ENCODE measurements around the gene PTPRN2.
"Not testable (repeated sequence)": the region's sequence is repeated elsewhere in the genome, so short reads cannot be mapped to it uniquely, and the experiment has no call there.

Gene PTPRN2

DNA sequence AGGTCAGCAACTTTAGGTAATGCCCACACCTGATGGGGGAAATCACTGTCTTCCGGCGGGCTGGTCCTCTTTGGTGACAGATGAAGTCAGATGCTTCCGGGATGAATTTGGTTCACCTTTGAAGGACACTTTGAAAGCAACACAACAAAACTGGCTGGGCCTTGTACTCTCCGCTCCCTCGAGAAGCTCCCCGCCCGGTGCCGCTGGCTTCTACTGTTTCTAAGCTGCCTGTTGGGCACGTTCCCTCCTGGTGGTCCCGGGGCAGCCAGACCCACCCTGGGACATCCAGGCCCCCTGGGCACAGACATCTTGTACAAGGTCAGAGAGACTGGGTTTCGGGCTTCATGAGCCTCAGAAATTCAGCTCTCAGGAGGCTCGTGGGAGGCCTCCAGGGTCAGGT, 798.5 kb downstream of the PTPRN2 start:
- DNase-seq, result no peak

DNA sequence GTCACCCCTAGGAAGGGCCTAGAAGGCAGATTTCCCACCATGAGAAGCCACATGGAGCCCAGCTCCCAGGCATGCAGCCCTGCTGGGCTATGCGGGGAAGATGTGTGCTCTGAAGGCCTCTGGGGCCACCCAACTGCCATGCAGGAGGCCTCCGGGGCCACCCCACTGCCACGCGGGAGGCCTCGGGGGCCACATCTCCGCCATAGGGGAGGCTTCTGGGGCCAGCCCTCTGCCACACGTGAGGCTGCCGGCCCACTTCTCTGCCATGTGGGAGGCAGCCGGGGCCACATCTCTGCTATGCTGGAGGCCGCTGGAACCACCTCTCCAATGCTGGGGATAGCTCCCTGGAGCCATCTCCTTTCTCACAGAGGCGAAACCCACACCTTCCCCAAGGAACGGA, 799.0 kb downstream of the PTPRN2 start:
- DNase-seq, result no peak

DNA sequence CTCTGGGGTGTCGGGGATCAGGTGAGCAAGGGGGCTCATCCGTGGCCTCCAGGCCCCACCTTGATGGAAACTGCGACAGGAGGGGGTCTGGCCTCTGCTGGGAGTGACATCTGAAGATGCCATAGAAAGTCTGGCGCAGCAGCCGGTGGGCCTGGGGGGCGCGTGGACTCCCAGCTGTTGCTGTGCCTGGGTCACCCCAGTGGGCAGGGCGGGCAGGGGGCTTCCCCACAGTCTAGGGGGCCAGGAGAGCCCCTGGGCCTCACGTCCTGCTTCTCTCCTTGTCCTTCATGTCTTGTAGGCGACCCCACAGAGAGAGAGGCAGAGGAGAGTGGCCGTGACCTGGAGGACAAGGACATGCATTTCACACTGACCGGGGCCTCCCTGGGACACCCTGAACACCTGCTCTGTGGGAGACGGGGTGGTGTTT, 800.3 kb downstream of the PTPRN2 start:
- DNase-seq, result no peak

DNA sequence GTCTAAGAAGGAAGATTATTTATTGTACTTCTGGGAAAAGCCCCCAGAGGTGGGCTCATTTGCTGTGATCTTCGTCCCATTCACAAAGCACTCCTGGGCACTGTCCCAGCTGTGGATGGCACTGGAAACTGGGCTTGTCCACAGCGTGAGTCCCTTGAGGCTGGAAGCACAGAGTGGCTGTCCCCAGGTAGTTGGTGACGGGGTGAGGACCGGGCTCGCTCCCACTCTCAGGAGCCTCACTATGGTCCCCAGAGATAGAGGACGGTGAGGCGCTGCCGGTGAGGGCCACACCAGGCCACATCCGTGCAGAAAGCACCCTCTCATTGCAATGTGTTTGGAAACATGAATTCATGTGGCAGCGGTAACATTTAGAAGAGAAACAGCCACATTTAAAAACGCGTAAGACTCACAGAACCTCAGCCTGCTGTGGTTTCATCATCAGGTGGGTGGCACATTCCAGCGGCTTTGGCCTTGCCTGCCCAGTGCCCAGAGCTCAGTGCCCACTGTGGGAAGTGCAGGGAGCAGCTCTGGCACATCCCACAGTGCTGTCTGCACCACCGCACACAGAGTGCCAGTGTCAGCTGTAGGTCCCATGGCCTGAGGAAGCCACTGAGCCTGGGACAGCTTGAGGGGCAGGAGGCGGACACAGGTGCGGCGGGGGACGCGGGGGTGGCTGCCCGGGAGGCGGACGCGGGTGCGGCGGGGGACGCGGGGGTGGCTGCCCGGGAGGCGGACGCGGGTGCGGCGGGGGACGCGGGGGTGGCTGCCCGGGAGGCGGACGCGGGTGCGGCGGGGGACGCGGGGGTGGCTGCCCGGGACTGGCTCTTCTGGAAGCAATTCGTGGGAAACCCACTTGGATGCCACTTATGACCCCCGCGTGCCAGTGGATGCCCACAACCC, 801.0 kb downstream of the PTPRN2 start:
- DNase-seq, result no peak

DNA sequence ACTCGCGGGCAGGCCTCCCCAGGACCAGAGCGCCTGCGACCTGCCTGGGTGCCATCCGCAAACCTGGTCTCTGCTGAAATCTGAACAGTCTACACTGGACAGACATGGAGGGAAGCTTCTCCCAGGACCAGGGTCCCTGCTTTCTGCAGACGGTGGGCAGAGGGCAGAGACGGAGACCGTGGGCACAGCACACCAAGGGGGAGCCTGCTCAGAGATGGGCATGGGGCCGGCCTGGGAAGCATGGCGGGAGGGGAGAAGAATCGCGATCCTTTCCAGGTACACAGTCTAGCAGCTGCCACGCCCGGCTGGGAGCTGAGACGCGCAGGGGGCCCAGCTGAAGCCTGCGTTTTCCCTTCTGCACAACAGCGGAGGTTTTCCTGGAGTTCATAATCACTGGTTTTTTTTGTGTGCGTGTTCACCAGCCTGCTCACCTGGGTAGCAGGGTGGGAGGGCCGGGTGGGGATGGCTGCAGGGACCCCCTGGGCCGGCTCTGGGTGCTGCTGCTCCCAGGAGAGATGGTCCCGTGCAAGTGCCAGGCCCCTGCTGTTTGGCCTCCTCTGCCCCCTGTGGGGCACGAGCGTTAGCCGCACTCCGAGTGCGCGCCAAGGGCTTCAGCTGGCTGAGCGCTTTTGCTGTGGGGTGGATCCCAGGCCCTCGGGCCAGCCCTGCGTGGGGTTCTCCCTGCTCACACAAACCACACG, 802.0 kb downstream of the PTPRN2 start:
- DNase-seq, result no peak

DNA sequence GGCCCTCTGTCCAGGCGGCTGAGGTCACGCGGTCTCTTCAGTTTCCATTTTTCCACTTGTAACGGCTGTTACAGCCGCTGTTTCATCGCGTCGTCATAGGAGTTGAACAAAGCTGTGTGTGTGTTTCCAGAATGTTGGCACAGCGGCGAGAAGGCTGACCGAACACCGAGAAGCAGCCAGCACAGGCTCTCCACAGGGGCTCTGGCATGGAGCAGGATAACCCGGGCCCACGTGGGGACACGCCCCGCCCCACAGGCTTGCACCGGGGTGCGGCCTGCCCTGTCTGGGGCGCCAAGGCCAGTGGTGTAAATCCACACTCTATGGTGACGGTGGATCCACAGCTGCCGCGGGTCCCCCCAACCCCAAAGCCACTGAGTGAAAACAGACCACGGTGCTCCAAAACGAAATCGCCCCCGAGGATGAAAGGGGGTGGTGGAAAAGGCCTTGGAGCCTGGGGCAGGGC, 802.6 kb downstream of the PTPRN2 start:
- no peak for DNase-seq

DNA sequence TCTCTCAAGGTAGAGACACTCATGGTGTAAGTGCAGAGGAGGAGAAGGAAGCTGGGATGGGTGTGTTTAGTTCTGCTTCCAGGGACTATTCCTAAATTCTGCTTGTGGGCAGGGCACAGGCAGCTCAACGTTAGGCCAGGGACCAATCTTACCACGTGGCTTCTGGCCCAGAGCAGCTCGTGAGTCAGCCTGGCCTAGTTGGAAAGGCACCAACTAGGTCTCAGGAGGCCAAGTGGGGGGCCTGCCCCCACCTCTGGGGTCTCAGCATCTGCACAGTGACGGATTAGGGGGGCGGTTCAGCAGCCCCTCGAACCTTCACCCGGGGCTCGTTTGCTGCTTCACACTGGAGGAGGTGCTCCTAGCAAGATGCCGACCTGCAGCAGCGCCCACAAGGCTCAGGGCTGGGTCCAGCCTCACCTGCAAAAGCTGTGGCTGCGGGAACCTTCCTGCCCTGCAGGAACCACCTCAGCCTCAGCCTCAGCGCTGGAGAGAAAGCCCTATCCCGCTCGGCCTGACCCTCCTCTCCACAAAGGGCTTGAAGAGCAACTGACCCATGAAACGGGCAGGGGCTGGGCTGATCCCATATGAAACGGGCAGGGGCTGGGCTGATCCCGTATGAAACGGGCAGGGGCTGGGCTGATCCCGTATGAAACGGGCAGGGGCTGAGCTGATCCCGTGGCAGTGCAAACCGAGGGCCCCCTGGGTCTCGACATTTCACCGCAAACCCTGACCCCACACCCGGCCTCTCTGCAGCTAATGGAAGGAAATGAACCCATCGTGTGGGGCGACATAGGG, 803.4 kb downstream of the PTPRN2 start:
- no peak for DNase-seq

DNA sequence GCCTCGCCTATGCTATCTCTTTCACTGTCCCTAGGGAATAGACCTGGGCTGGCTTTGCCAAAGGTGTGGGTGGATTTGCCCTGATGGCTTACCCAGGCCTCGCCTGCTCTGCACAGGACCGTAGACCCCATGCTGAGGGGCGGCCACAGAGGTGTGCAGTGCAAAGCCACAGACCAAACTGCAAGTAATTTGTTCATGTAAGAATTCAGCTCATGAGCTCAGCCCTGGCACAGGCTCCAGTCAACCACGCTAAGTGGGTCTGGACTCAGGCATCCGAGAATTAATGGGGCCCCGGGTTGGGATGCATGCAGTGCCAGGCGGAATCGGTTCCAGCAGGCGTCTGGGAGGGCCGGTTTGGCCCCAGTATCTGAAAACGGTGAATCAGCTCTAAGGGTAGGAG, 805.6 kb downstream of the PTPRN2 start:
- no peak for DNase-seq

DNA sequence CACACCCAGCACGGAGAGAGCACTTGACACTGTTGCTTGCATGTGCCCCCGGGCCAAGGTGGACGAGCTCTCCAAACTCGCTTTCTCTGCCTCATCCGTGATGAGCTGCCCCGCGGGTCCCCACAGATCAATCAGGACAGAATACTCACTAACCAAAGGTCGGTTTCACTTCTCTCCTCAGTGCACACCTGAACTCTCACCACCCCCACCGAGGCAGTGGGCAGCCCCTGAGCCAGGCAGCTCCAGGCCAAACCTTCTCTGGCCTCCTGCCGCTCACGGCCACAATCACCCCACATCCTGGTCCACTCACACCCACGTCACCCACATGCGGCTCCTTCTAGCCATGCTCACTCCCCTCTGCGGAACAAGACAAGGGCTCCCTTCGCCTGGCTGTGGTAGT, 806.9 kb downstream of the PTPRN2 start:
- no peak for DNase-seq

DNA sequence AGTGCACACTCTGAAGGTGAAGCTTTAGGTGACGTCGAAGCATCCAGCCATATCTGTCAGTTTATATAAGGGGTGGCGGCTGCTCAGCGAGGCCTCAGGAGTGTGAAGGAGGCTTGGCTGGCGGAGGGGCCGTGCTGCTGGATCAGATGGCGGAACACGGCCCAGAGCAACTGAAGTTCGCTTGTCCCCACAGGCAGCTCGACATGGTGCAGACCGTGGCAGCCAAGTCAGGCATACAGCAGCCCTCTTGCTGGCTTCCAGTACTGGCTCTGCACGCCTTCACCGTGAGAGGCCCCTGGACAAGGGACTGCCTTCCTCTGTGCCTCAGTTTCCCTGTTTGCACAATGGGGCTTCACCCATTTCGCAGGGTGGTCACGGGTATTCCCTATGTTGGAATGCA, 807.3 kb downstream of the PTPRN2 start:
- DNase-seq, result no peak

DNA sequence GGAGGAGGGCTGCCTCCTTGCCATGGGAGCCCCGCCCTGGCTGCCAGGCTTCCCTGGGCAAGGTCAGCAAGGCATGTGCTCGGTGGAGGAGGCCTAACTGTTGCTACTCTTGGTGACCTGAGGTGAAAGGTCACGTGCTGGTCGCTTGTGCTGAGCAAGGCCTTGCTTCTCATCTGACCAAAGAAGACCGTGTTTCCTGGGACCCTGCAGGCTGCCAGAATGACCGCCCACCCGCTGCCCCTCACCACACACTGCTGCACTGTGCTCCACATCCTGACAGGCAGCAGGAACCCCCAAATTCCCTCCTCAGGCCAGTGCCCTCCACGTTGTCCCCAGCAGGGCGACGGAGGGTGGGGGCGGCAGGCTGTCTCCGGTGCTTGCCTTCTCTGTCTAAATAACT, 808.4 kb downstream of the PTPRN2 start:
- no peak for DNase-seq

DNA sequence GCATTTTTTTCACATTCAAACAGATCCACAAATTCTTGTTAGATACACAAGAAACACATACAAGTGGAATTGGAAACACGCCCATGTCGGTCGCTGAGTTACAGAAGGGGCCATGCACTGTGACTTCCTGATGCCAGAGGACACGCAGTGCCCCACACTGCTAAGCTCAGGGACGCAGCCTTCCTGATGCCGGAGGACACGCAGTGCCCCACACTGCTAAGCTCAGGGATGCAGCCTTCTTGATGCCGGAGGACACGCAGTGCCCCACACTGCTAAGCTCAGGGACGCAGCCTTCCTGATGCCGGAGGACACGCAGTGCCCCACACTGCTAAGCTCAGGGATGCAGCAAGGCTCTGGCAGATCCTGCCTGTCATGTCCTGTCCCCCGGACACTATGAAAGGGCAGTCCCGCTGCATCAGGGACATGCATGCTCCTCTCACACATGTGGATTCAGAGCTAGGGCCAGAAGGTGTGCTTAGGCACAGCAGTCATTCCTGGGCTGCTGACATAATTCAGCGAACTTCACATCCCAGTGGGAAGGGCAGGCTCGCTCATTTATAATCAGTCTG, 810.3 kb downstream of the PTPRN2 start:
- not testable (repeated sequence) for DNase-seq

DNA sequence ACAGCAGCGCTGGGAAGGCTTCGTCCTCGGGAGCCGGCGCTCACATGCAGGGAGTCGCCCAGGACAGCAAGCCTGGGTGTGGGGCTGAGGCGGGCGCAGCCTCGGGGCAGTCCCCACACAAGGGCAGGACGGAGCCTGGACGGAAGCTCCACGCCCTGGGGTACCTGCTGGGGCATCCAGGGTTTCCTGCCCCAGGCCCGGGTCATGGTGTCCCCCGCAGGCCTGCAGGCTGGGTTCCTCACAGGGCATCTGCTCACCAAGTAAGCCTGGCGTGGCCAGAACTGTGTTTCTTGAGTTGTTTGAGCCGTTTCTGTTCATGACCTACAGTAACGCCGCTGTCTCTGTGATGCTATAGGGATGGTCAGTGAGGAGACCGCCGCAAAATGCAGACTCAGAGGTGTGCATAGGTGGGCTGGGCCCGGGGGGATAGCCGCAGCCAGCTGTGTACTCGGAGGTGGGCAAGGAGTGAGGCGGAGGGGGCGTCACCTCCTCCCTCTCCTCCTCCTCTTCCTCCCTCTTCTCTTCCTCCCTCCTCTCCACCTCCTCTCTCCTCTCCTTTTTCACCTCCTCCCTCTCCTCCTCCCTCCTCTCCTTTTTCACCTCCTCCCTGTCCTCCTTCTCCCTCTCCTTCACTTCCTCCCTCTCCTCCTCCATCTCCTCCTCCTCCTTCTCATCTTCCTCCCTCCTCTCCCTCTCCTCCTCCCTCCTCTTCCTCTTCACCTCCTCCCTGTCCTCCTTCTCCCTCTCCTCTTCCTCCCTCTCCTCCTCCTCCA, 811.9 kb downstream of the PTPRN2 start:
- DNase-seq, result no peak

DNA sequence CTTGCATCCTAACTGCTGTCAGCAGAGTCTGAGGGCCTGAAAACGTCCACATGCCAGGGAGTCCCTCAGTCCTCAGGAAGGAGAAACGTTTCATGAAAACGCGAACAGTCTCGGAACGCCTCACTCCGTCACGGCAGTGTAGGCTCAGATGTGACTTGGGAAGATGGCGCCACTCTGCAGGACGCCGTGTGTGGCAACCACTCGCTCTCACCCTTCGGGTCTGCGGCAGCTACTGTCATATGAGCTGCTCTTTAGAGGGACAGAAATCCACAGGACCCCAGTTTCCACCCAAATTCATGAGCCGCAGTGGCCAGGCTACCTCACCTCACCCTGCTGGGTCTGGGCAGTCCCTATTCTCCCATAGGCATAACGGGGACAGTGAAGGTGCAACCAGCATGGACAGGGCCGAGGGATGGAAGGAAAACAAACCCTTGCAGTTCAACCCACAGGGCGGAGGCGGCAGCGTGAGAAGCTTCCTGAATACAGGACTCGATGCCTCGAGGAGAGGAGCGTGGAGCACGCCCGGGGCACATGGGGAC, 812.5 kb downstream of the PTPRN2 start:
- DNase-seq, result no peak

DNA sequence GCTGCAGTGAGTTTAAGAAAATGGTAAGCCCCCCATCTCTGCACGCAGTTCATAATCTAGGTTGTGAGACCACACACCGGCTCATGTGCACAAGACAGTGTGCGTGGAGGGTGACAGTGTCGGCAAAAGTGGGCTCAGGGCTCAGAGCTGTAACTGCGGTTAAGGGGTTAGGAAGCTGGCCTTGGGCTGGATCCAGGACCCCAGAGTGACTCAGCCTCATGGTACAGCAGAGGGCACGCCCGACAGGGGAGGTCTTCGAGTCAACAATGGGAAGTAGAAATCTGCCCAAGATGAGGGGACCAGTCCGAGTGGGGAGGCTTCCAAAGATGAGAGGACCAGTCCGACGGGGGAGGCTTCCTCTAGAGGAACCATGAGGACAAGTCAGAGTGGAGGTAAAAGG, 813.1 kb downstream of the PTPRN2 start:
- no peak for DNase-seq

DNA sequence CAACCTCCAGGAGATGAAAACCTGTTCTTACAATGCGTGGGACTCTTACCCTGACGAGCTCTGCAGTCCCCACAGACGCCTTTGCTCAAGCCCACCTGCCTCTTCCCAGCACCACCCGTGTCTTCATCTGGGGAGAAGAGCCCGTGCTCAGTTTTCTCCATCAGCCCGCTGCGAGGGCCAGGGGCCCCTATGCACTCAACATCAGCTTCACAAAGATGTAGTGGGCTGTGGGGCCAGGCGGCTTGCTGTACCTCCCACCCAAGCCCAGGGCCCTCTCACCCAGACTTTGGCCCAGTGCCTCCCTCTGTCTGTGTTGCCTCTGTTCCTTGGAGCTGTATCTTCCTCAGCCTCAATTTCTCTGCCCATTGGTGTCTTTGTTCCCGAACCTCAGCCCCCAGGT, 814.3 kb downstream of the PTPRN2 start:
- DNase-seq, result no peak

DNA sequence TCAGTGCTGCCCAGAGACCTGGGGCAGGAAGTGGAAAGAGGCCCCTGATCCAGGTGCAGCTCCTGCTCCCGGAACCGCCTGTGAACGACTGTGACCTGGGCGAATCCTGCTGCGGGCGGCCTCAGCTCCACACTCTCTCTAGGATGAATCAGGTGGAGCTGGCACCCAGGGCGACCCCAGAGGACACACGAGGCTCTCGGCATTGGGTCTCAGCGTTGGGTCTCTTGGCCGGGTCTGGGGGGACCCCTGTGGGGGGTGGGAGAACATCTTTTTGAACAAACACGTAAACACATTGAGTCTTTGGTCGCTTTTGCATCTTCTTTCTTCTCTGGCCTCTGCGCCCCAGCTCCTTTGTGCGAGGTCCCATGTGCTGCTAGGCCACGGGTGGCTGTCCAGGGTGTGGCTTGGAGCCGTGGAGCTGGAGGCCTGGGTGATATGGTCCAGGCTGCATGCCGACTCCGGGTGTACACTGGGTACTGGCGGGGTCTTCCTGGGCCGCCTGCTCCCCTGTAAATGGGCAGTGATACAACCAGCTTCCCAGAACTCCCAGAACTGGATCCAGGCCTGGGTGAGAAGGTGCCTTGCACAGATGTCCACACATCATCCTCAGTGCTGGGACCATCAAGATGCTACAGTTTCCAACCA, 815.0 kb downstream of the PTPRN2 start:
- DNase-seq, result no peak

DNA sequence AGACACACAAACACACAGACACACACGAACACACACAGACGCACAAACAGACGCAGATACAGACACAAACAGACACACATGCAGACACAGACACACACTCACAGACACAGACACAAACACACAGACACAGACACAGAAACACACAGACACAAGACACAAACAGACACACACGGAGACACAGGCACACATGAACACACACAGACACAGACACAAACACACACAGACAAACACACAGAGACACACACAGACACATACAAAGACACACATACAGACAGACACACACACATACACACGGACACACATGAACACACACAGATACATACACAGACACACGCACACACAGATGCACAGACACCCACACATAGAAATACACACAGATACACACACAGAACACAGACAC, 815.9 kb downstream of the PTPRN2 start:
- DNase-seq, result no peak

DNA sequence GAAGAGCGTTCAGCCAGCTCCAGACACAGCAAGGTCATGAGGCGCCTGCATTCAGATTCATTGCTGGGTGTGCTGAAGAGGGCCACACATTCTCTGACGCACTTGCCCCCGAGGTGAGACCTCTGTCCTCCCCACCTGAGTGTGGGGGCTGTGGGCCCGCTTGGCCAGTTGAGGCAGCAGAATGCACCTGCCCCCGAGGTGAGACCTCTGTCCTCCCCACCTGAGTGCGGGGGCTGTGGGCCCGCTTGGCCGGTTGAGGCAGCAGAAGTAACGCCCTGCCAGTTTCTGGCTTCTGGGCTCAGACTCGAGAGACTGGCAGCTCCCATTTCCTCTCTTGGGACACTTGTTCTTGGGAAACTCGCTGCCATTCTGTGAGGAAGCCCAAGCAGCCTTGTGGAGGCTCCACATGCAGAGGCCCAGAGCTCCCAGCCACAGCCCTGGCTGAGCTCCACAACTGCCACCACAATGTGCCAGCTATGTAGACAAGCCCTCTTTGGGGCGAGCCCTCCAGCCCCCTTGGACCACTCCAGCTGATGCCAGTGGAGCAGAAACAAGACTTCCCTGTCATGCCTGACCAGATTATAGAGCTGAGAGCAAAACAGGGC, 816.8 kb downstream of the PTPRN2 start:
- DNase-seq, result no peak

DNA sequence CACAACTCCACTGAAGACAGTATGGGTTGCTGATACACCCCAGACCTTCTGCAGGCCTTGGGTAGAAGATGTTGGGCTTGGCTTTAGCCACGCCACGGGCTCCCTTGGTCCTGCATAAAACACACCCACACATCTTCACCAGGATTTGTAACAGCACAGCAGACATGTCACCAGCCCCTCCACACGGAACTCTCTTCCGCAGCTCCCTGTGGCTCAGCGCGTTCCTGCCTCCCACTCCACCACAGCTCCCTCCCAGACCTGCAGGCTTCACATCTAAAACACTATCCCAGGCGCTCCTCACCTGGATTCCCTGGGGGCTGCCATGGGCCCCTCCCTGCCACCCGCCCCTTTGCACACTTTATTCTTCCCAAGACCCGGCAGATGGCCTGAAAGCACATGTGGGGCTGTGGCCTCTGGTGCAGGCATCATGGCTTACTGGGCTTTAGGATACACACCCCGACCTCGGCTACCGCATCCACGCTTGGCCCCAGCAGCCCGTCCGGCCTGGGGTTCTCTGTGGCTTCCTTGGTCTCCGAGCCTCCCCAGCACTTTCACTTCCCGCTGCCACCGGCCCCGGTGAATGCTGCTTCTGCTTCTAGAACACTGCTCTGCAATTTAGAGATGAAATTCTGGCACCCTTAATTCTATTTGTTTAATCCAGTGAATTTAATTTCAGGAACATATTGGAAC, 818.0 kb downstream of the PTPRN2 start:
- no peak for DNase-seq

Data from activated CD4-positive, CD25-positive, alpha-beta regulatory T cell (primary cell).